ENCODE measurements around the gene RAX2.
A peak's percentile ranks its signal among the peaks of the same experiment; 100 is the strongest.

The RAX2 gene

DNA sequence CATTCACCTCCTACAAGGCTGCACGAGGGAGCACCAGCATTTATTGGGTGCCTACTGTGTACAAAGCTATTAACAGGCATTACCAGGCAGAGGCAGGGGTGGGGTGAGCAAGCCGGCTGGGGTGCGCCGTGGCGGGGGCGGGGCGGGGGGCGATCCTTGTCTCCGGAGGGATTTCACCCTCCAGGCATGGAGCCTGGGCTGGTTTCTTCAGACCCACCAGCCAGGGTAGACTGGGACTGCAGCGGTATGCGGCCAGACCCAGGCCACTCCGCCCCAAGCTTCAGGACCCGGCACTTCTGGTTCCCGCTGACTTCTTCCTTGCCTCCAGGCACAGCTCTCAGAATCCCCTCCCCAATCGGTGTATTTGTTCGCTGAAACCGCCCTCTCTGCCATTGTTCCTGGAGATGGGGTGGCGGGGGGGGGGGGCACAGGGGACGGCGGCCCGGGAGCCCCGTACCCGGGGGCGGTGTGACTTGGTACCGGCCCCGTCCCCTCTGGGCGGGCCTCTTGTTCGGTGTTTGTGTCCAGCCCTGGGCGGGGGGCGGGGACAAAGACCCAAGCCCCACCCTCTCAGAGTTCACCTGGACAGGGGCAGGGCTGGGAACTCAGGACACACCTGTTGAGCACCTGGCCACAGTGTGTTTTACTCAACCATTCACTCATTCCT lies 49.5 kb downstream of the RAX2 start:
- DNase-seq = no peak

DNA sequence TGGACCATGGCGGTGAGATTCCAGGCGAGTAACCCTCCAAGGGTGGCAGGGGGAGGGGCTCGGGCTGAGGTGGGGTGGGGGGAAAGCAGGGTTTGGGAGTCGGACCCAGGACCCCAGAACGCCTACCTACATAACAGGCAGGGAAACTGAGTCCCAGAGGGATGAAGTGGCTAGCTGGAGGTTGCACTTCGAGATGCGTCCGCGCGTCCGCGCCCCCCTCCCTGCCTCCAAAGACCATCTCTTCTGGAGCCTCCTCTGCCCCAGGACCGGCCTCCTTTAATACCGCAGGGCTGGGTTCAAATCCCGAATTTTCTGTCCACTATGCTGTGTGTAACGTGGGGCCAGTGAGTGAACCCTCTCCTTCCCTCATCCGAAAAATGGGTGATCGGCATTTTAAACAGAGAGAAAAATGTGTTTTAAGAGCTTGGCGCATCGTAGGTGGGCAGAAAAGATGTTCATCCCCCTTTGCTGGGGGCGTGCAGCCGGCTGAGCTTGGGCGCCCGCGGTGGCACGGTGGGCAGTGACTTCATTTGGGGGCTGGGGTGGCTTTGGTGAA lies 50.1 kb downstream of the RAX2 start:
- DNase-seq = no peak

GRCh38 chr19:3721131-3721886 lies 50.7 kb downstream of the RAX2 start:
- DNase-seq = peak; percentile 91

- no peak for DNase-seq
These were observed 51.6 kb downstream of the RAX2 start for GRCh38 chr19:3720349-3720917.

DNA sequence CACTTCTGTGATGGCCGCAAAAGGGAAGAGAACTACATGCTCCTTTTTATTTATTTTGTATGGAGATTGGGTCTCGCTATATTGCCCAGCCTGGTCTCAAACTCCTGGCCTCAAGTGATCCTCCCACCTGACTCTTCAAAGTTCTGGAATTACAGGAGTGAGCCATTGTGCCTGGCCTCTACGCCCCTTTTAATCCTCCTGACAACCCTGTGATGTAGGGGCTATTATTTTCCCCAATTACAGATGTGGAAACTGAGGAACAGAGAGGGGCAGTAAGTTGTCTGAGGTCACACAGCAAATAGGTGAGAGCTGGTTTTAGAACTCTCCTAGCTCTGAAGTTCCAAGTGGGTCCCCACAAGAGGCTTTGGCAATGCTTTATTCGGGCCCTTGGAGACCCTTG lies 52.2 kb downstream of the RAX2 start:
- DNase-seq = no peak
